Skin epidermis (tissue), 12 donors: ENCODE measurements around the gene CRB1.

Source experiments
- H3K27ac ChIP-seq, 21 experiments: fragments of 200-600 bp; sonication (generic) in 11 of 21; one replicate each; pipeline ENCODE4 v1.5.0; 2020; ENCODE audit warnings: mild to moderate bottlenecking in 3 of 21, inconsistent platforms in 2 of 21, moderate library complexity in 2 of 21
- H3K4me3 ChIP-seq, 7 experiments: fragments of 200-600 bp; sonication (generic) in 2 of 7; one replicate each; pipeline ENCODE4 v1.5.0; 2020; ENCODE audit warnings: inconsistent platforms in 2 of 7, mild to moderate bottlenecking in 2 of 7, moderate library complexity in 1 of 7

CRB1 gene

GRCh38 chr1:197287863-197288262, 19.8 kb downstream of the CRB1 start:
- Histone ChIP-seq H3K27ac (no peak overlapping the region), H3K4me3 (no peak overlapping the region)

- no peak overlapping the region for H3K27ac ChIP-seq
- H3K4me3 ChIP-seq, result no peak overlapping the region
Observed at GRCh38 chr1:197302775-197303174, 34.7 kb downstream of the CRB1 start.

GRCh38 chr1:197303463-197303862, 35.4 kb downstream of the CRB1 start:
- no peak overlapping the region for H3K4me3 ChIP-seq
- no peak overlapping the region for H3K27ac ChIP-seq

DNA sequence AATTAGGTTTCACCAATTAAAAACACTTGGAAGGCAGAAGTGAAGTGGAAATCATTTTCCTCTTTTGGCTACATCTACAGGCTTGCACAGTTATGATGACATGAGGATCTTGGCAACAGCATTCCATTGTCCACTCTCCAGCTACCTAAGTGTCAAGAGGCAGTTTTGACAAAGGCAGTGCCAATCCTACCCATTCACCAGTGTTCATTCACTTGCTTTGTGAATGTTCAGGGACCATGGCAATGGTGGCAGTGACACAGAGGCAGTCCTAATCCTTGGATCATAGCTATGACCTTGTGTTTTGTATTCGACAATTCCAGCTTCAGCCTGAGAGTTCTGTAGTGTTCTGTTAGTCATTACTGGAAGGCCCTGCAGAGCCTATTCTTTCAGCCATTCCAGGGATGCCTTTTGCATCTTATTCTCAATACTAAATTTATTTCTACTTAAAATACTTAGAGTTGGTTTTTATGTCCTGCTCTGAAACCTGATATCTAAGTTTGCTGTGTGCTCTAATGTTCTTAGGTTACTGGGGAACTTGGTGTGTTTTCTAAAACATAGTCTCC, 36.7 kb downstream of the CRB1 start:
- Histone ChIP-seq H3K27ac (no peak overlapping the region), H3K4me3 (no peak overlapping the region)

- Histone ChIP-seq H3K4me3 (no peak overlapping the region), H3K27ac (no peak overlapping the region)
Observed at GRCh38 chr1:197305925-197306324, 37.9 kb downstream of the CRB1 start.

DNA sequence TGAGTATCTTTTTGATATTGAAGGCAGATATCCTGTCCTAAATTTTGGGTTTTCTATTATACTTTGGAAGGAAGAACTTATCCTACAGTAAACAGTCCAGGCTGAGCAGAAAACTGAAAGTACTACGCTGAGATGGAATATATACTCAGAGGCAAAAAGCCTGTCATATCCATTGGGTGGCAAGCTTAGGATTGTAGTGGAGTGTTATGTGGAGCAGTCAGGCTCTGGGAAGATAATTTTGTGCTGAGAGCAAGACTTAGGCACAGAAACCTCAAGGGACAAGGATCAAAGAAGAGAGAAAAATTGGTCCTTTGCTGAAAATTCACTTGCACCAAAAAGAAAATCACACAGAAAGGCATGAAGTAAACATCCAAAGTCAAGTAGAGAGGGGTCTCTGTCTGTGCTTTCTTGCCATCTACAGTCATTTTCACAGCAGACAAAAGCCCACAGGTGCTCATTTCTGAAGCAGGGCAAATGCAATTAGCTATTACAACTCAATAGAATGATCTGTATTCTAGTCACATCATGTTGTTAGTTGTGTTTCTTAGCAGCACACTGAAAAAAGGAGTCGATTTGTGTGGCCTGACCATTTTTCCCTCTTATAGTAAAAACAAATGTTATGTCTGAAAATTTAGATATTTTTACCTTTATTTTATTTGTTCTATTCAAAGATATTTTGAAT, 38.5 kb downstream of the CRB1 start:
- Histone ChIP-seq H3K4me3 (no peak overlapping the region), H3K27ac (no peak overlapping the region)

DNA sequence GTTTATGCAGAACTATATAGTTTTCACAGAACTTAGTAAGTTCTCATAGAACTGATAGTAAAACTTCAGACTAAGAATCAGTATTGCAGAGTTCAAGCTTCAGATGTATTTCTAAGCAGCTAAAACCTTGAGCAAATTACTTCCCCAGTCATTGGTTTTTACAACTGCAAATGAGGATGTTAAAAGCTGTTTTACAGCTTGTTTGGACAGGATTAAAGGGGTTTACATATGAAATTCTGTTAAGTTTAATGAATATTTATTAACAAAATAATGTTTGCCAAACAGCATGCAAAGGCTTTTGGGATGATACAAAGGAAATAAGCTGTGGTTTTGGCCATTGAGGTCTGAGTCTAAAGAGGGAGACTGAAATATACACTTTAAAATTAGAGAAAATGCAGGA, 39.1 kb downstream of the CRB1 start:
- Histone ChIP-seq H3K4me3 (no peak overlapping the region), H3K27ac (no peak overlapping the region)

DNA sequence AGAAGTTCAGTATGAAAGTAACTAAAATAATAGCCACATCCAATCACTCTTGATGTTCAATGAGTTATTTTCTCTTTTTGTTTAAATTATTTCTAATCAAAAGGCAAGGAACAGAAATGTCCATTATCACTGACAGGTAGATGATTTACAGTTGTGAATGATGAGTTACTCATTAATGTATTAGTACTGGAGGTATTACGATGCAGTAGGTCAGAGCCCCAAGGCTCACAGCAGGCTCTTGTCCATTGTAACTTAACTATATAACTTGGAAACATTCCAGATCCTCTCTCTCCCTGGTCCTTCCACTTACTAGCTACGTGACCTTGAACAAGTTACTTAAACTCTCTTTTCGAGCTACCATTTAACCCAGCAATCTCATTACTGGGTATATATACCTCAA, 39.5 kb downstream of the CRB1 start:
- Histone ChIP-seq H3K4me3 (no peak overlapping the region), H3K27ac (no peak overlapping the region)

- Histone ChIP-seq H3K4me3 (no peak overlapping the region), H3K27ac (no peak overlapping the region)
Observed at GRCh38 chr1:197311081-197311480, 43.0 kb downstream of the CRB1 start.

DNA sequence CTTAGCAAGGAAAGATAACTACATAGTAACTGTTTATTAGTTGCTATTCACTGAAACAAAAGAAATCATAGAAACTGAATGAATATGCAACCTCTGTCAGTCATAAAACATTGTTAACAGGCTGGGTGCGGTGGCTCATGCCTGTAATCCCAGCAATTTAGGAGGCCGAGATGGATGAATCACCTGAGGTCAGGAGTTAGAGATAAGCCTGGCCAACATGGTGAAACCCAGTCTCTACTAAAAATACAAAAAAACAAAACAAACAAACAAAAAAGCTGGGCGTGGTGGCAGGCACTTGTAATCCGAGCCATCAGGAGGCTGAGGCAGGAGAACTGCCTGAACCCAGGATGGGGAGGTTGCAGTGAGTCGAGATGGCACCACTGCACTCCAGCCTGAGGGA, 44.1 kb downstream of the CRB1 start:
- Histone ChIP-seq H3K27ac (no peak overlapping the region), H3K4me3 (no peak overlapping the region)

- no peak overlapping the region for H3K4me3 ChIP-seq
Observed at GRCh38 chr1:197313713-197314112, 45.7 kb downstream of the CRB1 start.

DNA sequence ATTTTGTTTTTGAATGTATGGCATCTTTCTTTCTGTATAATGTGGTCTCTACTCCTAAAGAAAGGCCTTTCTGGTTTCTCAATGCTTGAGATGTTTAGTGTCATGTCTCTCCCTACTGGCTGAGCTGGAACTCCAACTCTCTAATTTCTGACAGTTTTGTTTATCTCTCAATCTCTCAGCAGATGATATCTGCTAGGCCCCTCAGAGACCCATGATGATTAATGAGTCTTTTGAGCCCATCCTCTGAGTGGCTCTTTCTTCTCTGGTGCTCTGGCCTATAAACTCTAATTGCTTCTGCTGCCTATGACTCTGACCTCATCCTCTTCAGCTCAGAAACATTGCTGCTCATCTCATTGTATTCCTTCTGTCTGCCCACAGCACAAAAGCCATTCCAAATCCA, 46.6 kb downstream of the CRB1 start:
- no peak overlapping the region for H3K27ac ChIP-seq
- H3K4me3 ChIP-seq, result no peak overlapping the region

More at GRCh38 chr1:197313713-197314112, 45.7 kb downstream of the CRB1 start:
- no peak overlapping the region for H3K27ac ChIP-seq

GRCh38 chr1:197319631-197320030, 51.6 kb downstream of the CRB1 start:
- Histone ChIP-seq H3K27ac (no peak overlapping the region), H3K4me3 (no peak overlapping the region)

DNA sequence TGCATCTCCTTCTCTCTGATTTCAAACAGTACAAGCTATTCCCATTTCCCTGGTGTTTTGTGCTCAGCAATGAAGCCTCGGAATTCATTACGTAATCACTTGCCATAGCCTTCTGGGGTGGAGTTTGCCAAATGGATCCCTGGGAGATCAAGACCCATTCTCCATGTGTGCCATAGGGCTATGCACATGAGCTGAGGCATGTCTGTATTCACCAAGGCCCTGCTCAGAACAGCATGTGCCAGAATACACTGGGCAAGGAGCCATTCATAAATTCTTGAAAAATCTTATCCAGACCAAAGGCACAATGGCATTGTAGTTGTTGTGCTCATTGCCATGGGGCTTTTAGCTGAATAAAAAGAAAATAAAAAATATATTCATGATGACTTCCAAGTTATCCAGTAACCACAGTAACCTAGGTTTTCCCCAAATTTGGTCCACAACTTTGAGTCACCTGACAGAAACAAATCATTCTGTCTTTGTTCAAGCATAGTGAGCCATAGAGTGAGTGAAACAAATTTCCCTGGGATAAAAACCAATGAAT, 53.0 kb downstream of the CRB1 start:
- Histone ChIP-seq H3K27ac (no peak overlapping the region), H3K4me3 (no peak overlapping the region)

DNA sequence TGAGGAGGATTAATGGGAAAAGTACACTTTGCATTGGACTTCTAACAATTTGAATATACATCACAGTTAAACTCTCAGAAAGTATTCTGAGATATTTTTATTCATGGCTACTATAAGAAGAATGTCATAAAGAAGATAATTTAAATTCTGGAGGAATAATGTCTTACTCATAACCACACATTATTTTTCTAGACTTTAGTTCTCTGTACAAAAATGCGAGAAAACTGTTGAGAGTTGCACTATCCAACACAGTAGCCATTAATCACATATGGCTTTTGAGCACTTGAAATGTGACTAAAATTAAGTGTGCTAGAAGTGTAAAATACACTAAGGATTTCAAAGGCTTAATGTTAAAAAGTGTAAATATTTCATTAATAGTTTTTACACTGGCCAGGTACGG, 53.8 kb downstream of the CRB1 start:
- Histone ChIP-seq H3K4me3 (no peak overlapping the region), H3K27ac (no peak overlapping the region)

- Histone ChIP-seq H3K27ac (no peak overlapping the region), H3K4me3 (no peak overlapping the region)
Observed at GRCh38 chr1:197327776-197328364, 59.8 kb downstream of the CRB1 start.

DNA sequence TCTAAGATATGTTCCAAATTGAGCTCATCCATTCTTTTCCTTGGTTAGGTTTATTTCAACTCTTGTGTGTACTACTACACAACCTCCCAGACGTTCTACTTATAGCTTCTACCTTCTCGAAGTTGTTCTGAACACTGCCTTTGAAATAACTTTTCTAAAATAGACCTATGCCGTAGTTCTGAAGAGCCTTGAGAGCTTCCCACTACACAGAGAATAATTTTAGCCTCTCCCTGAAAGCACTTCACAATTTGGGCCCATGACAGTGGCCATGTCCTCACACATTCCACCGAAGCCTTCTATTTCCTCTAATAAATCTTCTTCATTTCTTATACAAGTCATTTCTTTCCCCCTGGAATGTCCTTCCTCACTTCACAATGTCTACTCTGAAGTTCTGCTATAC, 62.2 kb downstream of the CRB1 start:
- no peak overlapping the region for H3K27ac ChIP-seq
- H3K4me3 ChIP-seq, result no peak overlapping the region

- Histone ChIP-seq H3K27ac (no peak overlapping the region), H3K4me3 (no peak overlapping the region)
Observed at GRCh38 chr1:197331565-197331964, 63.5 kb downstream of the CRB1 start.

GRCh38 chr1:197333041-197333440, 65.0 kb downstream of the CRB1 start:
- Histone ChIP-seq H3K4me3 (no peak overlapping the region), H3K27ac (no peak overlapping the region)

DNA sequence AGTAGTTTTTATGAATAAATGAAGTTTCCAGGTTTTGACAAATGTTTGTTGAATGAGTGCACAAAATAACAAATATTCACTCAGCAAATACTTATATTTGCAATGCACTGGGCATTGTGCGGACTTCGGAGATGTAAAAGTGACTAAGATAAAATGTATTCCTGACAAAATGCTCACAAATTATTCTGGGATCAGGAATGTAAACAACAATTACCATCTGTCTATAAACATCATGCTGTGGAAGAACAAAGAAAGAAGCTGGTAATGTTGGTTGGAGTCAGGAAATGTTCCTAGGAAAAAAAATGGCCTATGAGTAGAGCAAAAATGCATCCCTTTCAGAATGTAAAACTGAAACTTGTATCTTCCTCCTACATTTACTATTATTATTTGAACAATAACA, 68.5 kb downstream of the CRB1 start:
- no peak overlapping the region for H3K27ac ChIP-seq

More for the DNA sequence above, 68.5 kb downstream of the CRB1 start:
- no peak overlapping the region for H3K4me3 ChIP-seq
